OCI-LY1 (cell line): Measurements from ENCODE around the gene NRP2.

Source experiments
- CTCF ChIP-seq: fragments of 200-600 bp; sonication (generic), shearing (Covaris generic); IDR thresholded peaks from 2 replicates; pipeline ENCODE4 v1.5.1; 2017; ENCODE audit warnings: mild to moderate bottlenecking, antibody characterized with exemption, low read length, moderate library complexity, mixed read lengths
- EZH2 ChIP-seq: fragments of 200-600 bp; sonication (generic), shearing (Covaris generic); IDR thresholded peaks from 2 replicates; pipeline ENCODE4 v1.8.0; 2017; ENCODE audit warnings: borderline replicate concordance, mixed run types, mild to moderate bottlenecking, antibody characterized with exemption, low read length, moderate library complexity, mixed read lengths

- no peak for TF ChIP-seq CTCF
- no peak for TF ChIP-seq EZH2
Measured at GRCh38 chr2:205827809-205828365, 145.6 kb downstream of the NRP2 start.
